HG03354 (cell line): ENCODE measurements around the gene KCNA5.

Source experiments
- ATAC-seq: cut with Tn5 transposase; IDR thresholded peaks from one replicate; pipeline ENCODE4 v1.9.1; 2021; ENCODE audit warnings: mild to moderate bottlenecking; ENCODE audit not compliant: unreplicated experiment, poor library complexity, severe bottlenecking

Gene KCNA5

DNA sequence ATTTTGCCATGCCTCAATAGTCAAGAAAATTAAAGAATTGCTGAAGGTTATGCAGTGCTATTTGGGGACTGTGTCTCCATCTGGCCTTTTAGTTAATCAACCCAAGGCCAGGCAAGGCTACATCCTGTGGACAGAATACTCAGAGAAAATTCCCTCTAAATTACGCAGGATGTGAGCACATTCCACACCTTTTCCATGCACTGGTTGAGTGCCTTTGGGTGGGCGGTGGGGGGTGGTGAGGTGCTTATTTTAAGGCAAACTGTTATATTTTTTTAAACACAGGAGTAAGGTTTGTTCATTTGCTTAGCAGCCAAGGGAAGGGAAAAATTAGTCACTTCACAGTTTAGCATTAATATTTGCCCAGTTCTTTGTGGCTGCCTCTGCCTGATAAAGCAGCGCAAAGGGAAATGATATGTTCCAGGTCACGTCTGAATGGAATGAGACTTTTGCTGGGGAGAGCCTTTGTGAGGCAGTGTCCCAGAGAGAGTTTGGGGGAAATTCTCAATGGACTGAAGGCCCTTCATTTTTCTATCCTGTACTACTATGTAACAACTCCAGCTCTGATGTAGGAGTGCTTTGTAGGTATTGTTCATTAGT is 17.2 kb upstream of the KCNA5 start:
- ATAC-seq: no peak

DNA sequence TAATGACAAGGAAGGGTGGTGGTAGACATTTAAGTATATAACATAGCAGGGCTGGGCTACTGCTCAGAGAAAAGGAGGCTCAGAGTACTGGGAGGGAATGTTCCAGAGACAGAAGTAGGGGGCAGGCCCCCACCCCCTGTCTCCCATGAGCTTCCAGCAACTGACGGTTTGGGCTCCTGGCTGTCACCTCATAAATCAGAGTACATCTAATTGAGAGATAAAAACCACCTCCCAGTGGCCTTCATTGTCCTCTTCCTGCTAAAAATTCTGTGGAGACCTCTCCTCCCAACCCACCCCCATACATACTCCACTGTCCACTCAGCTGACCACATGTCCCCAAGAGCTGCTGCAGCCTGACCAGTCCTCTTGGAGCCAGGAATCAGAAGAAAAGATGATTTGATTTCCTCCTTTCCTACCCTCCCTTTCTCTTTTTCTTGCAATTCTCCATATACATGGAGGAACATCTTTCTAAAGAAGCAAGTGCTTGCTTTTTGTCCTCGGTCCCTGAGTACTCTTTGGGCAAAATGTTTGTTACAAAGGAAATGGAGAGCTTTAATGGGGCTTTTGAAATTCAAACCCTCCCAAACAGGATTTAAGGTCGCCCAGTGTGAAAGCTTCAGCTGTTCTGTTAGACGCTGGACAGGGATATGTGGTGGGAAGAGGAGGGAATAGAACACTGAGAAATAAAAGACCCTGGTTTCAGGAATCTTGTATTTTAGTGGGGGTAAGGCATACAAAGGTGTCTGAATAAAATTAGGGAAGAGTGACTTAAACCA is 16.4 kb upstream of the KCNA5 start:
- no peak for ATAC-seq

DNA sequence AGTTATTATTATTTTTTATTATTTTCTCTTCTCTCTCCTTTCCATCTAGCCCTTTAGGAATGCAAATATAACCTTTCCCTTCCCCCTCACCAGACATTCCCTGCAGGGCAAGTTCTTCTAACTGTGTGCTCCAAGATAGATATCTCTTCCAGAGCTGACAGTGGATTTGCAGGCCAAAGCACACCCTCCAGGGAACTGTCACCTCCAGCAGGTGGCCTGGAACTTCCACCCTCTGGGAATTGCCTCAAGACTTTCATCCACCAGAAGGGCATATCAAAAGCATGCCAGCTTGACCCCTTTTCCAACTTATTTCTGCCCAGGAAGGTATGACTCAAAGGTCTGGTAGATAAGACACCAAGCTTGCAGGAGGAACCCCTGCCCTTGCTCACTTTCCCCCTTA is 13.6 kb upstream of the KCNA5 start:
- ATAC-seq: no peak

- no peak for ATAC-seq
These were observed 12.4 kb upstream of the KCNA5 start for GRCh38 chr12:5031242-5031641.

- no peak for ATAC-seq
These were observed 11.7 kb upstream of the KCNA5 start for GRCh38 chr12:5031958-5032357.

- ATAC-seq: no peak
These were observed 10.9 kb upstream of the KCNA5 start for GRCh38 chr12:5032821-5033220.

DNA sequence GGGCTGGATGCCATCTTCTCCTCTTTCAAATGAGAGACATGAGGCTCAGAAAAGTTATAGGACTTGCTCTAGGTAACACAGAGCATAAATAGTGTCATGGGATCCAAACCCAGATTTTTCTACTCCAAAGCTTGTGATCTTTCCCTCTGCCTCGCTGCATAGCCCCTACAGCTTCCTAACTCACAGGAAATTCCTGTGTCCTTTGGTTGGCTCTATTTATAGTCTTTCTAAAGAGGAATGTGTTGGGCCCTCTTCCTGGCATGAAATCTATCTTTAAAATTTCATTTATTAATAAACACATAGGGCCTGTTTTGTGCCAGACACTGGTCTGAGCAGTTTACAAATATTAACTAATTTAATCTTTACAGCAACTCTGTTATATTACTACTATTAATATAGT is 9.8 kb upstream of the KCNA5 start:
- no peak for ATAC-seq

- no peak for ATAC-seq
These were observed 9.1 kb upstream of the KCNA5 start for GRCh38 chr12:5034603-5035002.

GRCh38 chr12:5035618-5036017 is 8.1 kb upstream of the KCNA5 start:
- no peak for ATAC-seq

GRCh38 chr12:5036031-5036430 is 7.6 kb upstream of the KCNA5 start:
- no peak for ATAC-seq

- ATAC-seq: no peak
These were observed 5.8 kb upstream of the KCNA5 start for GRCh38 chr12:5037795-5038357.

GRCh38 chr12:5038781-5039311 is 4.8 kb upstream of the KCNA5 start:
- no peak for ATAC-seq

DNA sequence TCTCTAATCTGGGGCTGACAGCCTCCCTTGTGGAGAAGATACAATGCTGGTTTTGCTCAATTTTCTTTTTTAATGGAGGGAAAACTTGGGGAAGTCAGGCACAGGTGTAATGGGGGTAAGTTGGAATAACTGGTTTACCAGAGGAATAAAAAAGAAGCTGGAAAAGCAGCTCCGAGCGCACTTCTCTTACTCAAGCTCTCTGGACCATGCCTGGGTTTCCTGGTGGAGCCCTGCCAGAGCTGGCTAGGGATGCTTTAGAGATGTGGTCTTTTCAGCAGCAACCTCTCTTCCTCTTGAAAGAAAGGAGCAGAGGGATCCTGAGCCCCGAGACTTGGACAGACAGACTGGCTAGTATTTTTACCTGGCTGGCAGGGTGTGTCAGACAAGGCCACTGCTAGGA is 3.9 kb upstream of the KCNA5 start:
- ATAC-seq: no peak

DNA sequence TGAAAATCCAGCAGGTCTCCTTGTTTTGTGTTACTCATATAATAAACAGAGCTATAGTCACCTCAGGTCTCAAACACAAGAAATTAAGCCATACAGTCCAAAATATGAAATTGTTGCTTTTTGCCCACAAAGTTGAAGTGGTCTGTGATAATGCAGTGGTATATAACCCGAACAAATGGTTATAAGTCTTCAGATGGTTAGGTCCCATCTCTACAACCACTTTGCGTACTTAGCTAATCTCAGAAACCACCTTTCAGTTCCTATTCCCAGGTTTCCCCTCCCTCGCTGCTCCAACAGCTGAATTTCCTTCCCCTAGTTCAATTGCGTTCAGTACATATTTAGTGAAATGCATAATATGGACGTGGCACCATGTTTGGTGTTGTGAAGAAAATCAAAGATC is 3.3 kb upstream of the KCNA5 start:
- no peak for ATAC-seq

DNA sequence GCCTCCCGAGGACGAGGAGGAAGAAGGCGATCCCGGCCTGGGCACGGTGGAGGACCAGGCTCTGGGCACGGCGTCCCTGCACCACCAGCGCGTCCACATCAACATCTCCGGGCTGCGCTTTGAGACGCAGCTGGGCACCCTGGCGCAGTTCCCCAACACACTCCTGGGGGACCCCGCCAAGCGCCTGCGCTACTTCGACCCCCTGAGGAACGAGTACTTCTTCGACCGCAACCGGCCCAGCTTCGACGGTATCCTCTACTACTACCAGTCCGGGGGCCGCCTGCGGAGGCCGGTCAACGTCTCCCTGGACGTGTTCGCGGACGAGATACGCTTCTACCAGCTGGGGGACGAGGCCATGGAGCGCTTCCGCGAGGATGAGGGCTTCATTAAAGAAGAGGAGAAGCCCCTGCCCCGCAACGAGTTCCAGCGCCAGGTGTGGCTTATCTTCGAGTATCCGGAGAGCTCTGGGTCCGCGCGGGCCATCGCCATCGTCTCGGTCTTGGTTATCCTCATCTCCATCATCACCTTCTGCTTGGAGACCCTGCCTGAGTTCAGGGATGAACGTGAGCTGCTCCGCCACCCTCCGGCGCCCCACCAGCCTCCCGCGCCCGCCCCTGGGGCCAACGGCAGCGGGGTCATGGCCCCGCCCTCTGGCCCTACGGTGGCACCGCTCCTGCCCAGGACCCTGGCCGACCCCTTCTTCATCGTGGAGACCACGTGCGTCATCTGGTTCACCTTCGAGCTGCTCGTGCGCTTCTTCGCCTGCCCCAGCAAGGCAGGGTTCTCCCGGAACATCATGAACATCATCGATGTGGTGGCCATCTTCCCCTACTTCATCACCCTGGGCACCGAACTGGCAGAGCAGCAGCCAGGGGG is 979 bp downstream of the KCNA5 start:
- no peak for ATAC-seq

DNA sequence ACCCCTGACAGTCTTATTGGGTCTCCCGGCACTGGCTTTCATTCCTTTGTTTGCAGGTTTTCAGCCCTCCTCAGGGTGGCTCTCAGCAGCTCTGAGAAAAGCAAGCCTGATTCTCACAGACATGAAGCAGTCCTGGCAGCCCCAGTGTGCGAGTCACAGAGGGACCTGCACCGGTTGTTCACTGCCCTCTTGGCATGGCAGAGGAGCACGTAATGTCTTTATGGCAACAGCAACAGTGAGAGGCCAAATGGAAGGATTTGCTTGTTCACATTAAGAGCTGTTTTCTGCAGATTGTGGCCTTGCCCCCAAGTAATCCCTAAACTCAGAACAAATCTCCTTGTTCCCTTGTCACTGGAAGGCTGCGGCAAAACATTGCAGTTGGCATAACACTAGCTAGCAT is 3.4 kb downstream of the KCNA5 start:
- no peak for ATAC-seq

DNA sequence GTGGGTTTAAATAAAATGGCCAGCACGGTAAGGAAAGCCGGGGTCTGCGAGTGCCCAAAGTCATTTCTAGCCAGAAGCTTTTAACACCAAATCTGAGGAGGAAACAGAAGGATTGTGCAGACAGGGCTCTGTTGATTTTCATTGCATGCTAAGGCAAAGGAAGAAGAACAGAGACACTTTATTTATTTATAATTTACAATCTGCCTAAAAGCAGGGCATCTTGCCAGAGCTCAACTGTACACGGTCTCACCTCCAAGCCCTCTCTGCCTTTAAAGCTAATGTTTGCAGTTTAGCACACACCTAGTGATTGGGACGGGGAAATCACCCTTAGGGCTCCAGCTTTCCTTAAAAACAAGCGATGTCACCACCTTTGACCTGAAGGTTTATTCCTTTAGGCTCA is 4.0 kb downstream of the KCNA5 start:
- ATAC-seq: no peak

DNA sequence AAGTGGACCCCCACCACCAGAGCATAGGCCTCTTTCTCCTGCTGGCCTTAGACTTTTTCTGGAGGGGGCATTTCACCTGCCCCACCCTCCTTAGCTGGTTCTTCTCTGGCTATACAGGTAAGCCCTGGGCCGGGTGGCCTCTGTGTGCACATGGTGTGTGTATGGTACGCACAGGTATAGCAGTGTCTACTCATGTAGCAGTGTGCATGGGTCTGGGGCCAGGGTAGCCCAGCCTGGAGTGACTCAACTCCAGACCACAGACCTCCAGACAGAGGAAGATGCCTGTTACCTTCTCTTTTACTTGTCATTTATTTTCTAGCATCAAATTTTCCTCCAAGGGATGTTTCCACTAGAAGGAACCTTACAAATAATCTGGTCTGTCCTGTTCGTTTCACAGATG is 6.9 kb downstream of the KCNA5 start:
- ATAC-seq: no peak

- no peak for ATAC-seq
These were observed 7.7 kb downstream of the KCNA5 start for GRCh38 chr12:5051334-5051733.

GRCh38 chr12:5051913-5052312 is 8.2 kb downstream of the KCNA5 start:
- ATAC-seq: no peak
